Head of caudate nucleus (tissue), 42 donors: ENCODE data around the gene CD99L2.
"Not testable (repeated sequence)": the region's sequence is repeated elsewhere in the genome, so short reads cannot be mapped to it uniquely, and the experiment has no call there.

Experiments
- DNase-seq, 42 donors: peaks; one replicate each; pipeline versions ENCODE4 v3.0.0 to v3.0.0-alpha.2; 2020 to 2021; ENCODE audit warnings: mixed read lengths in 7 of 42
- intact Hi-C: fragments of 100-400 bp; cut with DNase I; formaldehyde crosslinking; loops from one replicate; pipeline ENCODE4 v1.15.0; 2022

Gene CD99L2

DNA sequence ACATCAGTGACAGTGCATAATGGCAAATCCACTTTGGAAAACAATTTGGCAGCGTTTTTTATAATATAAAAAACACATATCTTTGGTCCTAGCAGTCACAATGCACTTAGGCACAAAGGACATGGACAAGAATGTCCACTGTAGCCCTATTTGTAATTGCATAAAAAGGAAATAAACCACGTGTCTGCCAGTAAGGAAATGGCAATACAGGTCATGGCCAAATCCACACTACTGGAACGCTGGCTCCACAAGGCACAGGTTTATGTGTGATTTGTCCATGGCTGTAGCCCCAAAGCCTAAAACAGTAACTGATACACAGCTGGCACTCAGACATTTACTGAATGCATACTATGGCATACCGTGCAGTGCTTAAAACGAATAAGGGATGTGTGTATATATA lies 69.7 kb downstream of the CD99L2 start:
- no peak for DNase-seq
- intact Hi-C loops, result no loop called here

DNA sequence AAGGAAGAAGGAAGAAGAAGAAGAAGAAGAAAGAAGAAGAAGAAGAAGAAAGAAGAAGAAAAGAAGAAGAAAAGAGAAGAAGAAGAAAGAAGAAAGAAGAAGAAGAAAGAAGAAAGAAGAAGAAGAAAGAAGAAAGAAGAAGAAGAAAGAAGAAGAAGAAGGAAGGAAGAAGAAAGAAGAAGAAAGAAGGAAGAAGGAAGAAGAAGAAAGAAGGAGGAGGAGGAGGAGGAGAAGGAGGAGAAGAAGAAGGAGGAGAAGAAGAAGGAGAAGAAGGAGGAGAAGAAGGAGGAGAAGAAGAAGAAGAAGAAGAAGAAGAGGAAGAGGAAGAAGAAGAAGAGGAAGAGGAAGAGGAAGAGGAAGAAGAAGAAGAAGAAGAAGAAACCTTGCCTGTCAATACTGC lies 74.1 kb downstream of the CD99L2 start:
- intact Hi-C loops, result not testable (repeated sequence)

GRCh38 chrX:150823826-150824225 lies 74.6 kb downstream of the CD99L2 start:
- intact Hi-C loops, DNase-seq: not testable (repeated sequence)

More for the DNA sequence above, 74.1 kb downstream of the CD99L2 start:
- DNase-seq, result not testable (repeated sequence)

DNA sequence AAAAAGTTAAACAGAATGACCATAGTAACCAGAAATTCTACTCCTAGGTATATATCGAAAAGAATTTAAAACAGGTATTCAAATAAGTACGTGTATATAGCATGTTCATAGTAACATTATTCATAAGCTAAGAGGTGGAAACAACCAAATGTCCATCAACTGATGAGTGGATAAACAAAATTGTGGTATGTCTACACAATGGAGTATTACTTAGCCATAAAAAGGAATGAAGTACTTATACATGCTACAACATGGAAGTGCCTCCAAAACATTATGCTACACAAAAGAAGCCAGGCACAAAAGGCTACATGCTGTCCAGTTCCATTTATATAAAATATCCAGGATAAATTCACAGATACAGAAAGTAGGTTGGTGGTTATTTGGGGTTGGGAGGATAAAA lies 76.5 kb downstream of the CD99L2 start:
- no peak for DNase-seq
- intact Hi-C loops, result no loop called here

- intact Hi-C loops, result no loop called here
- no peak for DNase-seq
Observed at GRCh38 chrX:150813922-150814321, 84.5 kb downstream of the CD99L2 start.

DNA sequence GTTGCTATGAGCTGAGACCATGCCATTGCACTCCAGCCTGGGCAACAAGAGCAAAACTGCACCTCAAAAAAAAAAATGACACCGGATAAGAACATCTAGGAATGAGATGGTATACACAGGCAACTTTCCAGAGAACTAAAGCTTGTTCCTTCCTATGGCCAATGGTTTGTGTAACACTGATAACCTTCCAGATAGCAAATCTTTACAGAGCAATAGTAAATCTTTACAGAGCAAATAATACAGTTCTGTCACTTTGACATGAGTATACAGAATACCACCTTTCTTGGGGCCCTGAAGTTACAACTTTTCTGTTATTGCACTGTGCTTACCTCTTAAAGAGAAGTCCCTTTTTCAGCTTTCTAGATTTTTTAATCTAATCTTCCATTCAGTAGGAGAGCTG lies 91.6 kb downstream of the CD99L2 start:
- intact Hi-C loops, result no loop called here
- no peak for DNase-seq

DNA sequence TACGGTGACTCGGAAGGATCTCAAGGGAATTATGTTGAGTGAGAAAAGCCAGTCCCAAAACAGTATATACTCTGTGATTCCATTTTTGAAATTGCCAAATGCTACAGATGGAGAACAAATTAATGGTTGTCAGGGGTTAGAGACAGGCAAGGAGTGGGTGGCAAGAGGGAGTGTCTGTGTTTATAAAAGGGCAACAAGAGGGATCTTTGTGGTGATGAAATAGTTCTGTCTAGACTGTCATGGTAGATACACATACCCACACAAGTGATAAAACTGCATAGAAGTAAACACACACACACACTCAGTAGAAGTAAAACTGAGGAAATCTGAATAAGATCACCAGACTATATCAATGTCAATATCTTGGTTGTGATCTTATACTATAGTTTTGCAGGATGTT lies 92.7 kb downstream of the CD99L2 start:
- no peak for DNase-seq
- intact Hi-C loops, result no loop called here

GRCh38 chrX:150792949-150793527 lies 105.4 kb downstream of the CD99L2 start:
- no peak for DNase-seq
- intact Hi-C loops, result no loop called here

- DNase-seq, result no peak
- intact Hi-C loops, result no loop called here
Observed at GRCh38 chrX:150790021-150790420, 108.4 kb downstream of the CD99L2 start.

DNA sequence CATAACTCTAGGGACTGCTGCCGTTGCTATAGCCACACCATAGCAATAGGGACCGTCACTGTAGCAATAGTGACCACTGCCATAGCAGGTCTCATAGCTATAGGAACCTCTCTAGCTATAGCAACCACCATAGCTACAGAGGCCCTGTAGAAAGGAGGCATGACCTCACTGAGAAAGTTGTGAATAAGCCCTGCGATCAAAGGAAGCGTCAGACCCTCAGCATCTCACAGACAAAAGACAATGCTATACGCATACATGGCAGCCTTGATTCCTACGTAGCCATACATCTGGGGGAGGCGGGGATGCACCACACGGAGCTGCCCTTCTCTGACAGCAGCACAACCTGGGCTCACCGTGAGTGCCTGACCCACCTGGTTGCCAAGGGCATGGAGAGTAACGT lies 116.8 kb downstream of the CD99L2 start:
- no peak for DNase-seq
- intact Hi-C loops, result no loop called here

DNA sequence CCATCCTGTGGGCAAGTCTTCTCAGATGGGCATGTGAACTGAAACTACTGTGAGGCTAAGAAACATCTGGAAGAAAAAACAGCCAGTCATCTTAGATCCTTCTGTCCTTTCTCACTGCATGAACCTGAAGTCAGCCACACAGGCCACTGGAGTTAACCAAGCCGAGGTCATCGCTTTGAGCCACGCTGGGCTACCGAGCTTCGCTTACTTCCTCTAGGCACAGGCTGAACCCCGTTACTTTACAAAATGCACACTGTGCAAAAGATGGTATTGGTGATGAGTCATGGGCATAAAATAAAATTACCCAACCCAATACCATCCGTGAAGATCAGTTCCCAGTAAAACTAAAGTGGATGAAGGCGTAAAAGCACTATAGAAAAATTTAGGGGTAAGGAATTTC lies 119.1 kb downstream of the CD99L2 start:
- no peak for DNase-seq
- intact Hi-C loops, result loop anchor here (10.0 kb wide), 1 partner anchor 125 kb away; no protein-coding TSS in a partner anchor

- intact Hi-C loops, result loop anchor here (10.0 kb wide), 1 partner anchor 127 kb away; no protein-coding TSS in a partner anchor
- DNase-seq, result no peak
Observed at GRCh38 chrX:150777328-150777992, 121.0 kb downstream of the CD99L2 start.

DNA sequence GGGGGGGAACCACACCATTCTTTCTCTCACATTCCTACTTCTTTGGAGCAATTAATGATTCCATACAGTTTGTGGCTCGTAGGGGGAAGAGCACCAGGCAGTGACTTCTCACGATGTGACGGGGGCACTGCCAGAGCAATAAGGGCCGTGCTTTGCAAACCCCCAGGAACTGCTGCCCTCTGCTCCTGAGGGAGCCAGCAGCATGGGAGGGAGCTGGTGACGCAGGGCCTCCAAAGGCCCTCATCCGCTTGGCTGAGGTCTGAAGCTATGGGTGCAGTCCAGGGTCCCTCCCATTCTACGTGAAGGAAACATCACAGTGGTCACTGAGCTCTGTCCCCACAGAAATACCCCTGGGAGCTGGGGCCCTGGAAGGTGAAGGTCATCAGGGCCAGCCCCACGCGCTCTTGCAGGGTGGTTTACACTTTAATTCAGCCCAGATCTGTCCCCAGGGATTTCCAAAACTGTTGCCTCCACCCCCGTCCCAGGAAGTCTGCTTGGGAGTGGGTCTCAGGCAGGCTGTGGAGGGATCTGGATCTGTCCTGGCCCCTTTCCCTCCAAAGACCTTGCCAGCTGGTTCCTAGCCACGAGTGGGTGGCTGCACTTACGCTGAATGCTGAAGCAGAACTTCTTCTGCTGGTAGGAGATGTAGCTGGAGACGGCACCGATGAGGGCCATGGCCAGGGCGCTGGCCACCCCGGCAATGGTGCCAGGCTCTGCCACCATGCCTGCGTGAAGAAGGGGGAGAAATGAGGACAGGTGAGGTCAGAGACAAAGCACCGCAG lies 122.7 kb downstream of the CD99L2 start:
- DNase-seq, result no peak
- intact Hi-C loops, result loop anchor here (10.0 kb wide), 1 partner anchor 129 kb away; no protein-coding TSS in a partner anchor

GRCh38 chrX:150774798-150775568 lies 123.5 kb downstream of the CD99L2 start:
- DNase-seq, result peak in 11 of 42 donors; percentile 12 to 60 (median 34)
- intact Hi-C loops, result loop anchor here (10.0 kb wide), 1 partner anchor 130 kb away; no protein-coding TSS in a partner anchor

DNA sequence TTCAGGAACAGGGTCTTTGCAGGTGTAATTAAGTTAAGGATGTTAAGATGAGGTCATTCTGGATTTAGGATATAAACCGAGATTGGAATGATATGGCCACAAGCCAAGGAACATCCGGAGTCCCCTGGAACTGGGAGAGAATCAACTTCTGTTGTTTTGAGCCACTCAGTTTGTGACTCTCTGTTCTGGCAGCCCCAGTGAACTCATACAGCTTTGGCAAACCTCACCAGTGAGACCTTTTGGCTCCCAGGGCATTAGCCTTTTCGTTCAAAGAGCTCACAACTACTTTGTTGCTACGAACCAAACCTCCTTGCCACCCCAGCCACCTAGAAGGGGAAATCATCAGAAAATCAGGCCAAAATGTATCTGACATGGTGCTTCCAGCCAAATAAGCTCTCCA lies 124.8 kb downstream of the CD99L2 start:
- intact Hi-C loops, result loop anchor here (2.0 to 10.0 kb wide), 2 partner anchors 131 to 309 kb away; no protein-coding TSS in a partner anchor
- DNase-seq, result no peak

DNA sequence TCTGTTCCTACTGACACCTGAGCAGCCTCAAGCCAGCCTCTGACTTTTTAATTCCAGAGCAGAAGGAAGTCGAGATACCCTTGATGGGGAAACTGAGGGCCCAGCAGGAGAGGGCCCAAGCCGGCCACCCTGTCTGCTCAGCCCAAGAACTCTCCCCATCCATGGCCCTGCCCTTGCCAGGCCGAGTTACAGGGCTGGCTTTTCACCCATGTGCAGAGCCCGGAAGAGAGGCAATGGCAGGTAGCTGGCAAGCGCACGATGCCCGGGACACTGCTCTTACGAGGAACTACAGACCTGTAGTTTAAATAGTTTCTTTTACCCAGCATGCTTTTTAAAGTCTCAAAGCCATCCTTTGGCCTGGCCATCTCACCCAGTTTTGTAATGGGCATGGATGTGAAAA lies 125.4 kb downstream of the CD99L2 start:
- intact Hi-C loops, result loop anchor here (2.0 to 10.0 kb wide), 2 partner anchors 132 to 310 kb away; no protein-coding TSS in a partner anchor
- DNase-seq, result no peak

GRCh38 chrX:150772150-150772970 lies 126.1 kb downstream of the CD99L2 start:
- intact Hi-C loops, result loop anchor here (2.0 to 10.0 kb wide), 2 partner anchors 132 to 310 kb away; no protein-coding TSS in a partner anchor
- peak; percentile 55 to 91 (median 84) for DNase-seq

GRCh38 chrX:150771116-150771515 lies 127.4 kb downstream of the CD99L2 start:
- DNase-seq, result no peak
- intact Hi-C loops, result loop anchor here (10.0 kb wide), 1 partner anchor 134 kb away; no protein-coding TSS in a partner anchor
